Measurements from ENCODE around the gene CRYBG1.
A peak's percentile ranks its signal among the peaks of the same experiment; 100 is the strongest.

Gene CRYBG1

GRCh38 chr6:106522562-106523250 is 162.2 kb downstream of the CRYBG1 start:
- no peak for TF ChIP-seq CTCF (IDR thresholded peaks at IDR 0.05)
- no peak for DNase-seq (ENCODE audit: low spot score)
- no peak overlapping the region for H3K27ac ChIP-seq
- no peak overlapping the region for H3K4me3 ChIP-seq

- H3K27ac ChIP-seq = no peak overlapping the region
- H3K4me3 ChIP-seq = peak overlapping the region; percentile 28
- no peak for DNase-seq (ENCODE audit: low spot score)
- TF ChIP-seq CTCF (IDR thresholded peaks at IDR 0.05) = no peak
Measured at GRCh38 chr6:106525107-106525881, 164.8 kb downstream of the CRYBG1 start.

GRCh38 chr6:106525882-106526275 is 165.4 kb downstream of the CRYBG1 start:
- H3K27ac ChIP-seq = no peak overlapping the region
- no peak overlapping the region for H3K4me3 ChIP-seq
- no peak for DNase-seq (ENCODE audit: low spot score)
- no peak for TF ChIP-seq CTCF (IDR thresholded peaks at IDR 0.05)

GRCh38 chr6:106527117-106527516 is 166.6 kb downstream of the CRYBG1 start:
- H3K4me3 ChIP-seq = no peak overlapping the region
- no peak overlapping the region for H3K27ac ChIP-seq
- no peak for TF ChIP-seq CTCF (IDR thresholded peaks at IDR 0.05)
- no peak for DNase-seq (ENCODE audit: low spot score)

- Histone ChIP-seq H3K27ac (no peak overlapping the region), H3K4me3 (no peak overlapping the region)
- no peak for TF ChIP-seq CTCF (IDR thresholded peaks at IDR 0.05)
- no peak for DNase-seq (ENCODE audit: low spot score)
Measured at GRCh38 chr6:106527979-106528378, 167.5 kb downstream of the CRYBG1 start.

- Histone ChIP-seq H3K27ac (no peak overlapping the region), H3K4me3 (no peak overlapping the region)
- DNase-seq (ENCODE audit: low spot score) = no peak
- no peak for TF ChIP-seq CTCF (IDR thresholded peaks at IDR 0.05)
Measured at GRCh38 chr6:106528521-106528920, 168.0 kb downstream of the CRYBG1 start.

- H3K4me3 ChIP-seq = no peak overlapping the region
- no peak overlapping the region for H3K27ac ChIP-seq
- TF ChIP-seq CTCF (IDR thresholded peaks at IDR 0.05) = no peak
- no peak for DNase-seq (ENCODE audit: low spot score)
Measured at GRCh38 chr6:106529438-106529837, 168.9 kb downstream of the CRYBG1 start.

Measured in coronary artery (tissue), 2 donors.